Endothelial cell of umbilical vein (primary cell): ENCODE measurements around the gene SNX25. TPM values are rescaled to one million over a fixed set of nuclear protein-coding genes. Genes with fewer than 3 reads are reported as not detected.

Source experiments
- BruUV-seq: library from RNA; stranded (reverse); fragments of 400-500 nt; replicated peaks from 2 replicates; lab custom pipeline; 2021; lab: Mats Ljungman, UMichigan
- CTCF ChIA-PET: fragments of 300-600, 350-600 bp; sonication (Branson Sonifier 250); formaldehyde crosslinking; loops from one replicate; lab custom pipeline; 2021; ENCODE audit warnings: antibody characterized with exemption, inconsistent platforms; lab: Charles Lee
- POLR2A ChIA-PET: fragments of 300-600, 350-600 bp; sonication (Branson Sonifier 250); formaldehyde crosslinking; loops from one replicate; lab custom pipeline; 2021; ENCODE audit warnings: antibody characterized with exemption, inconsistent platforms; lab: Charles Lee
- DNase-seq: peaks from one replicate; pipeline ENCODE4 v3.0.0-alpha.2; 2011; ENCODE audit warnings: low read depth, low spot score
- FAIRE-seq: peaks from 2 replicates; lab custom pipeline; 2011; peaks lifted over from hg19 to GRCh38; lab: Jason Lieb, UNC
- H2AFZ ChIP-seq: 2 replicates; pipeline ENCODE4 v1.6.0; 2012; ENCODE audit warnings: low read depth, low read length, control low read depth, inconsistent platforms
- H3K27ac ChIP-seq: 2 replicates; pipeline ENCODE4 v1.5.1; 2011; ENCODE audit warnings: low read depth, mild to moderate bottlenecking, control low read depth, low read length, moderate library complexity; ENCODE audit not compliant: insufficient read depth
- H3K27me3 ChIP-seq, 2 experiments: 2 replicates each; pipeline versions ENCODE4 v1.6.0 to v1.6.1; 2011; ENCODE audit warnings: low read length in 2 of 2, mixed read lengths in 1 of 2; ENCODE audit not compliant: control insufficient read depth in 2 of 2, insufficient read depth in 2 of 2
- H3K36me3 ChIP-seq, 2 experiments: 2 replicates in 1 of 2; 3 replicates in 1 of 2; pipeline ENCODE4 v1.5.1; 2011; ENCODE audit warnings: low read length in 2 of 2, mild to moderate bottlenecking in 1 of 2, moderate library complexity in 1 of 2; ENCODE audit not compliant: control insufficient read depth in 2 of 2, insufficient read depth in 2 of 2; ENCODE audit errors: extremely low read depth in 1 of 2
- H3K4me1 ChIP-seq: 3 replicates; pipeline ENCODE4 v1.5.1; 2011; ENCODE audit warnings: mild to moderate bottlenecking, low read length; ENCODE audit not compliant: control insufficient read depth, insufficient read depth; ENCODE audit errors: extremely low read depth
- H3K4me2 ChIP-seq: 2 replicates; pipeline ENCODE4 v1.6.1; 2011; ENCODE audit warnings: low read length, control low read depth, mixed read lengths; ENCODE audit not compliant: insufficient read depth
- H3K4me3 ChIP-seq, 3 experiments: fragments of 200-600 bp in 1 of 3; sonication (generic), shearing (Covaris generic) in 1 of 3; replicated peaks in 1 of 3; 2 replicates each; pipeline ENCODE4 v1.5.1; 2011 to 2016; ENCODE audit warnings: control low read depth in 3 of 3, low read length in 3 of 3, mild to moderate bottlenecking in 2 of 3, inconsistent platforms in 1 of 3, low read depth in 1 of 3, moderate library complexity in 1 of 3; ENCODE audit not compliant: insufficient read depth in 1 of 3
- H3K79me2 ChIP-seq: 2 replicates; pipeline ENCODE4 v1.6.0; 2012; ENCODE audit warnings: low read length, inconsistent platforms; ENCODE audit not compliant: control insufficient read depth, insufficient read depth
- H3K9ac ChIP-seq: replicated peaks from 2 replicates; pipeline ENCODE3; 2011; ENCODE audit warnings: low read length, control low read depth; ENCODE audit not compliant: insufficient read depth; ENCODE audit errors: extremely low read depth
- H3K9me1 ChIP-seq: replicated peaks from 3 replicates; pipeline ENCODE4 v1.6.0; 2011; ENCODE audit warnings: mild to moderate bottlenecking, low read length; ENCODE audit not compliant: control insufficient read depth, insufficient read depth; ENCODE audit errors: extremely low read depth
- H3K9me3 ChIP-seq: replicated peaks from 2 replicates; pipeline ENCODE4 v1.5.1; 2012; ENCODE audit warnings: low read length, inconsistent platforms; ENCODE audit not compliant: control insufficient read depth, insufficient read depth
- H4K20me1 ChIP-seq: replicated peaks from 2 replicates; pipeline ENCODE3; 2011; ENCODE audit warnings: mild to moderate bottlenecking, low read length; ENCODE audit not compliant: control insufficient read depth, insufficient read depth; ENCODE audit errors: extremely low read depth
- CTCF ChIP-seq, 2 donors: IDR thresholded peaks; 1 replicate in 1 of 2; 2 replicates in 1 of 2; pipeline ENCODE4 v1.5.1; 2011; ENCODE audit warnings: low read length in 2 of 2, mild to moderate bottlenecking in 2 of 2, moderate library complexity in 2 of 2, control low read depth in 1 of 2, inconsistent platforms in 1 of 2, low read depth in 1 of 2; ENCODE audit not compliant: insufficient read depth in 1 of 2; ENCODE audit errors: extremely low read depth in 1 of 2
- EZH2 ChIP-seq: IDR thresholded peaks from 2 replicates; pipeline ENCODE4 v1.6.1; 2012; ENCODE audit warnings: borderline replicate concordance, low read depth, mild to moderate bottlenecking, moderate library complexity, low read length, inconsistent platforms; ENCODE audit not compliant: severe bottlenecking
- FOS ChIP-seq: IDR thresholded peaks from 2 replicates; pipeline ENCODE4 v1.6.1; 2011; ENCODE audit warnings: mild to moderate bottlenecking, low read length, moderate library complexity, borderline replicate concordance; ENCODE audit not compliant: insufficient read depth
- GATA2 ChIP-seq: IDR thresholded peaks from 2 replicates; pipeline ENCODE4 v1.7.0; 2011; ENCODE audit warnings: low read depth, mild to moderate bottlenecking, moderate library complexity, mixed read lengths, low read length; ENCODE audit not compliant: insufficient read length, insufficient read depth
- JUN ChIP-seq: IDR thresholded peaks from 2 replicates; pipeline ENCODE4 v1.6.1; 2011; ENCODE audit warnings: borderline replicate concordance, low read depth; ENCODE audit not compliant: insufficient read length, insufficient read depth
- MAX ChIP-seq: IDR thresholded peaks from 2 replicates; pipeline ENCODE4 v1.6.1; 2011; ENCODE audit not compliant: insufficient read depth, insufficient read length
- MYC ChIP-seq: IDR thresholded peaks from one replicate; pipeline ENCODE4 v1.6.1; 2011; ENCODE audit warnings: mild to moderate bottlenecking, low read depth, low read length
- POLR2A ChIP-seq: IDR thresholded peaks from 2 replicates; pipeline ENCODE4 v1.6.1; 2012; ENCODE audit warnings: low read depth, mild to moderate bottlenecking, control low read depth, low read length
- POLR2AphosphoS5 ChIP-seq: IDR thresholded peaks from 2 replicates; pipeline ENCODE4 v1.6.1; 2012; ENCODE audit warnings: low read depth, mild to moderate bottlenecking, control low read depth, low read length, moderate library complexity; ENCODE audit not compliant: insufficient read depth
- dilution Hi-C: fragments of 300-500 bp; cut with MboI; formaldehyde crosslinking; loops from one replicate; pipeline ENCODE4 v1.15.0; 2019; ENCODE audit warnings: low sequenced_read_pairs; ENCODE audit not compliant: extremely low pct_ligation_motif_present
- intact Hi-C: fragments of 100-400 bp; cut with micrococcal nuclease; formaldehyde crosslinking; loops from one replicate; pipeline ENCODE4 v1.10.0; 2022
- polyA plus RNA-seq, 4 experiments: library from polyadenylated mRNA; depleted of rRNA in 3 of 4; stranded (reverse) in 3 of 4; unstranded in 1 of 4; fragments of >200 nt; gene quantifications; 2 replicates each; pipeline versions ENCODE4 v1.2.1 to v1.2.3, GENCODE V29; 2011 to 2012; ENCODE audit warnings: missing spikeins in 1 of 4
- total RNA-seq: library from RNA; stranded (reverse); gene quantifications from 2 replicates; pipeline ENCODE4 v1.2.3, GENCODE V29; 2021

Gene SNX25
- total and polyA plus RNA-seq, 2 donors (not counting 3 experiments of a cell fraction or from before 2014, with no cell fraction given), result 6.6 to 16.1 TPM

GRCh38 chr4:185246453-185246852 lies 37.1 kb downstream of the SNX25 start:
- Histone ChIP-seq H3K4me1 (no peaks in the 10 kb centered on the region), H3K4me2 (no peak overlapping the region), H3K4me3 (no peak overlapping the region), H2AFZ (no peak overlapping the region), H3K9me1 (no peaks in the 10 kb centered on the region), H3K9ac (no peak overlapping the region), H3K36me3 (no peaks in the 10 kb centered on the region), H3K9me3 (no peaks in the 10 kb centered on the region), H3K27ac (no peak overlapping the region), H3K79me2 (peaks cover 1% of the 10 kb centered on the region), H4K20me1 (no peaks in the 10 kb centered on the region), H3K27me3 (no peaks in the 10 kb centered on the region)
- no TSS peak for BruUV-seq
- FAIRE-seq, result no peak
- intact Hi-C loops, result loop anchor here (2.0 to 5.0 kb wide), 2 partner anchors 14 to 34 kb away; no protein-coding TSS in a partner anchor
- POLR2A ChIA-PET, result no interaction called here
- CTCF ChIA-PET, result no interaction called here
- DNase-seq, result no peak
- TF ChIP-seq JUN (no peak), FOS (no peak), MAX (no peak), POLR2AphosphoS5 (no peak), GATA2 (no peak), EZH2 (no peak), POLR2A (no peak), MYC (no peak), CTCF (IDR thresholded peaks at IDR 0.05; ENCODE audit: extremely low read depth in 1 of 2, insufficient read depth in 1 of 2, low read depth in 1 of 2, low read length in 2 of 2) (no peak)
- dilution Hi-C loops, result no loop called here
